Sigmoid colon (tissue), 7 donors: ENCODE data around the gene GOLGA3. TPM values are rescaled to one million over a fixed set of nuclear protein-coding genes. Genes with fewer than 3 reads are reported as not detected.

Source experiments
- DNase-seq: peaks from one replicate; pipeline ENCODE4 v3.0.0-alpha.2; 2019
- H3K27ac ChIP-seq, 4 donors: fragments of 200-600 bp; sonication (generic); one replicate each; pipeline ENCODE4 v1.5.1; 2016 to 2019; ENCODE audit warnings: mild to moderate bottlenecking in 1 of 4
- H3K27me3 ChIP-seq, 3 donors: fragments of 200-600 bp; sonication (generic); one replicate each; pipeline ENCODE4 v1.5.1; 2019; ENCODE audit warnings: mild to moderate bottlenecking in 1 of 3
- H3K36me3 ChIP-seq, 4 donors: fragments of 200-600 bp; sonication (generic); one replicate each; pipeline ENCODE4 v1.5.1; 2016 to 2019
- H3K4me1 ChIP-seq, 4 donors: fragments of 200-600 bp; sonication (generic); one replicate each; pipeline ENCODE4 v1.5.1; 2017 to 2019
- H3K4me3 ChIP-seq, 4 donors: fragments of 200-600 bp; sonication (generic); one replicate each; pipeline ENCODE4 v1.5.1; 2017 to 2019; ENCODE audit warnings: mild to moderate bottlenecking in 2 of 4, moderate library complexity in 1 of 4
- H3K9me3 ChIP-seq, 4 donors: fragments of 200-600 bp in 3 of 4; sonication (generic) in 3 of 4; one replicate each; pipeline versions ENCODE4 v1.5.1 to v1.6.1; 2013 to 2019
- CTCF ChIP-seq, 4 experiments: fragments of 450-650 bp in 3 of 4; fragments of 200-600 bp in 1 of 4; IDR thresholded peaks; one replicate each; pipeline ENCODE4 v1.5.1; 2016 to 2019; ENCODE audit warnings: antibody characterized with exemption in 4 of 4, mild to moderate bottlenecking in 3 of 4, moderate library complexity in 2 of 4
- EP300 ChIP-seq, 4 donors: sonication (generic); formaldehyde crosslinking; IDR thresholded peaks; one replicate each; pipeline ENCODE4 v1.6.1; 2017; ENCODE audit warnings: antibody characterized with exemption in 4 of 4
- POLR2A ChIP-seq, 2 donors: fragments of 450-650 bp; IDR thresholded peaks; one replicate each; pipeline ENCODE4 v1.6.1; 2016; ENCODE audit warnings: antibody characterized with exemption in 2 of 2, mild to moderate bottlenecking in 2 of 2, moderate library complexity in 2 of 2
- POLR2AphosphoS5 ChIP-seq, 4 donors: sonication (generic); formaldehyde crosslinking; IDR thresholded peaks; one replicate each; pipeline ENCODE4 v1.6.1; 2017; ENCODE audit warnings: antibody characterized with exemption in 4 of 4
- WGBS, 2 donors: extraction: QIAGEN DNeasy Blood & Tissue Kit; methylation state at CpG; one replicate each; pipeline ENCODE4 v1.1.7; 2013; 5-methylcytosine and 5-hydroxymethylcytosine counted together
- intact Hi-C: fragments of 100-400 bp; cut with DNase I; formaldehyde crosslinking; loops from one replicate; pipeline ENCODE4 v1.15.1; 2023
- polyA plus RNA-seq, 3 donors: library from polyadenylated mRNA; stranded (reverse); fragments of 200-250 nt; gene quantifications; one replicate each; pipeline ENCODE4 v1.2.3, GENCODE V29; 2013
- total RNA-seq, 4 donors: library from RNA; depleted of rRNA; stranded (reverse); fragments of >200 nt; gene quantifications; one replicate each; pipeline ENCODE4 v1.1.0, GENCODE V29; 2016
- donor health status: healthy with polysubstance abuse.
- donor health status: Bipolar disorder and iron deficiency.
- donor health status: healthy.

Gene GOLGA3
- total and polyA plus RNA-seq, 7 donors: 9.6 to 78.4 (median 45.7) TPM

- intact Hi-C loops: no loop called here
- no peak for DNase-seq
- Histone ChIP-seq H3K36me3 (peaks cover 55 to 96% (median 83%) of the 10 kb centered on the region in 4 donors), H3K4me3 (no peak overlapping the region), H3K27ac (no peak overlapping the region), H3K4me1 (no peaks in the 10 kb centered on the region), H3K27me3 (no peaks in the 10 kb centered on the region), H3K9me3 (no peaks in the 10 kb centered on the region)
- 96 to 97% methylated on average over 51 of the region's 51 CpGs for WGBS, 2 donors
- TF ChIP-seq EP300 (IDR thresholded peaks at IDR 0.05) (no peak), POLR2AphosphoS5 (IDR thresholded peaks at IDR 0.05) (no peak), CTCF (IDR thresholded peaks at IDR 0.05) (no peak), POLR2A (IDR thresholded peaks at IDR 0.05) (no peak)
Observed at GRCh38 chr12:132853285-132854092, 24.8 kb upstream of the GOLGA3 start.

- DNase-seq: no peak
- intact Hi-C loops: no loop called here
- no peaks in the 10 kb centered on the region for H3K9me3 ChIP-seq
- no peaks in the 10 kb centered on the region for H3K4me1 ChIP-seq
- no peaks in the 10 kb centered on the region for H3K27me3 ChIP-seq
- TF ChIP-seq EP300 (IDR thresholded peaks at IDR 0.05): no peak
- no peak for TF ChIP-seq POLR2AphosphoS5 (IDR thresholded peaks at IDR 0.05)
- no peak for TF ChIP-seq POLR2A (IDR thresholded peaks at IDR 0.05)
- TF ChIP-seq CTCF (IDR thresholded peaks at IDR 0.05): no peak
- no peak overlapping the region for H3K27ac ChIP-seq
- no peak overlapping the region for H3K4me3 ChIP-seq
- 97 to 98% methylated on average over 12 of the region's 12 CpGs for WGBS, 2 donors
- H3K36me3 ChIP-seq: peaks cover 49 to 96% (median 84%) of the 10 kb centered on the region in 4 donors
Observed at GRCh38 chr12:132852496-132852895, 23.8 kb upstream of the GOLGA3 start.

GRCh38 chr12:132851465-132851864 is 22.8 kb upstream of the GOLGA3 start:
- no peak for TF ChIP-seq POLR2AphosphoS5 (IDR thresholded peaks at IDR 0.05)
- no peak for TF ChIP-seq CTCF (IDR thresholded peaks at IDR 0.05)
- TF ChIP-seq EP300 (IDR thresholded peaks at IDR 0.05): no peak
- TF ChIP-seq POLR2A (IDR thresholded peaks at IDR 0.05): no peak
- no peak overlapping the region for H3K27ac ChIP-seq
- no peaks in the 10 kb centered on the region for H3K4me1 ChIP-seq
- intact Hi-C loops: no loop called here
- H3K4me3 ChIP-seq: no peak overlapping the region
- no peaks in the 10 kb centered on the region for H3K27me3 ChIP-seq
- no peaks in the 10 kb centered on the region for H3K9me3 ChIP-seq
- H3K36me3 ChIP-seq: peaks cover 52 to 96% (median 84%) of the 10 kb centered on the region in 4 donors
- no peak for DNase-seq
- 93 to 95% methylated on average over 25 of the region's 25 CpGs for WGBS, 2 donors

GRCh38 chr12:132850291-132850690 is 21.6 kb upstream of the GOLGA3 start:
- Histone ChIP-seq H3K4me3 (no peak overlapping the region), H3K27me3 (no peaks in the 10 kb centered on the region), H3K36me3 (peaks cover 46 to 94% (median 80%) of the 10 kb centered on the region in 4 donors), H3K27ac (no peak overlapping the region), H3K4me1 (no peaks in the 10 kb centered on the region), H3K9me3 (no peaks in the 10 kb centered on the region)
- 87 to 94% methylated on average over 16 of the region's 16 CpGs for WGBS, 2 donors
- DNase-seq: no peak
- TF ChIP-seq POLR2AphosphoS5 (IDR thresholded peaks at IDR 0.05) (no peak), EP300 (IDR thresholded peaks at IDR 0.05) (no peak), POLR2A (IDR thresholded peaks at IDR 0.05) (no peak), CTCF (IDR thresholded peaks at IDR 0.05) (no peak)
- intact Hi-C loops: no loop called here
